ENCODE measurements around the gene PCAT7. TPM values are rescaled to one million over a fixed set of nuclear protein-coding genes. Genes with fewer than 3 reads are reported as not detected.

PCAT7 gene
- total and polyA plus RNA-seq, 2 of the 4 experiments (the other 2 are of a cell fraction) = not detected

GRCh38 chr9:94613003-94613402 is 58.1 kb downstream of the PCAT7 start:
- H3K27ac ChIP-seq (ENCODE audit: insufficient read depth, low read length) = no peak overlapping the region

More at GRCh38 chr9:94613003-94613402, 58.1 kb downstream of the PCAT7 start:
- Histone ChIP-seq H3K4me1 (ENCODE audit: control insufficient read depth, insufficient read depth, low read length) (no peaks in the 10 kb centered on the region), H3K27me3 (ENCODE audit: control insufficient read depth, insufficient read depth, low read length) (peaks cover 25% of the 10 kb centered on the region), H3K4ac (ENCODE audit: low read depth, low read length) (no peak overlapping the region), H3K18ac (ENCODE audit: low read depth, low read length) (no peak overlapping the region), H3K14ac (replicated peaks; ENCODE audit: low read depth, low read length) (no peak overlapping the region), H2AK9ac (replicated peaks; ENCODE audit: low read depth, low read length, poor library complexity) (no peak overlapping the region), H3K56ac (ENCODE audit: extremely low read depth, insufficient read depth, low read length) (no peak overlapping the region), H3K9me3 (ENCODE audit: control insufficient read depth, insufficient read depth, low read length) (no peaks in the 10 kb centered on the region), H4K91ac (ENCODE audit: insufficient read depth, low read depth, low read length) (no peak overlapping the region), H4K20me1 (ENCODE audit: insufficient read depth, low read length) (no peaks in the 10 kb centered on the region), H3K9ac (ENCODE audit: low read depth, low read length) (no peak overlapping the region), H4K5ac (ENCODE audit: low read depth, low read length) (no peak overlapping the region), H2AFZ (replicated peaks; ENCODE audit: low read length, poor library complexity) (no peak overlapping the region), H2BK5ac (ENCODE audit: low read depth, low read length, poor library complexity, severe bottlenecking) (no peak overlapping the region), H3K79me1 (ENCODE audit: low read depth in 1 of 2, low read length in 2 of 2) (no peaks in the 10 kb centered on the region), H3K4me3 (ENCODE audit: insufficient read depth, low read depth, low read length) (no peak overlapping the region), H3K4me2 (ENCODE audit: low read depth, low read length) (no peak overlapping the region), H3K23ac (ENCODE audit: low read depth, low read length) (no peak overlapping the region), H2AK5ac (ENCODE audit: low read depth, low read length) (no peak overlapping the region), H2BK15ac (ENCODE audit: low read depth, low read length) (no peak overlapping the region), H2BK120ac (ENCODE audit: low read depth, low read length) (no peak overlapping the region), H4K8ac (ENCODE audit: low read depth in 2 of 2, low read length in 2 of 2) (no peak overlapping the region), H3K36me3 (ENCODE audit: control insufficient read depth, insufficient read depth, low read length) (no peaks in the 10 kb centered on the region), H3K9me1 (ENCODE audit: insufficient read depth, low read length) (no peaks in the 10 kb centered on the region), H2BK20ac (ENCODE audit: low read depth, low read length) (no peak overlapping the region)
- intact Hi-C loops (cut with micrococcal nuclease) = no loop called here
- POLR2A ChIA-PET (ENCODE audit: unreplicated experiment) = no interaction called here
- CTCF ChIA-PET = no interaction called here
- no peak for TF ChIP-seq CTCF (conservative IDR thresholded peaks at IDR 0.05; ENCODE audit: low read depth, low read length)
- TF ChIP-seq ELK1 (IDR thresholded peaks at IDR 0.05; ENCODE audit: borderline replicate concordance, low read depth, low read length) = no peak
- no peak for TF ChIP-seq MXI1 (IDR thresholded peaks at IDR 0.05; ENCODE audit: borderline replicate concordance, low read depth, low read length)
- no peak for TF ChIP-seq SMC3 (IDR thresholded peaks at IDR 0.05; ENCODE audit: low read depth, low read length)
- no peak for TF ChIP-seq CHD1 (IDR thresholded peaks at IDR 0.05; ENCODE audit: low read depth, low read length)
- TF ChIP-seq MAFK (IDR thresholded peaks at IDR 0.05; ENCODE audit: low read depth, low read length) = no peak
- TF ChIP-seq USF2 (IDR thresholded peaks at IDR 0.05; ENCODE audit: low read depth, low read length) = no peak
- TF ChIP-seq FOS (IDR thresholded peaks at IDR 0.05; ENCODE audit: low read depth, low read length) = no peak
- TF ChIP-seq NFE2L2 (IDR thresholded peaks at IDR 0.05; ENCODE audit: low read depth, low read length) = no peak
- no peak for TF ChIP-seq BHLHE40 (IDR thresholded peaks at IDR 0.05; ENCODE audit: low read depth, low read length)
- TF ChIP-seq RFX5 (IDR thresholded peaks at IDR 0.05; ENCODE audit: low read depth, low read length) = no peak
- no peak for TF ChIP-seq MAZ (IDR thresholded peaks at IDR 0.05; ENCODE audit: borderline replicate concordance, low read depth, low read length)
- TF ChIP-seq RCOR1 (IDR thresholded peaks at IDR 0.05; ENCODE audit: insufficient replicate concordance, low read length) = no peak
- TF ChIP-seq POLR2A (IDR thresholded peaks at IDR 0.05; ENCODE audit: low read depth, low read length) = no peak
- no peak for TF ChIP-seq RAD21 (IDR thresholded peaks at IDR 0.05; ENCODE audit: low read length)
- TF ChIP-seq CEBPB (IDR thresholded peaks at IDR 0.05; ENCODE audit: low read depth, low read length) = no peak
- ATAC-seq (ENCODE audit: low read depth) (no peak), DNase-seq (no peak)
- no CpG with 5 or more reads among the region's 3 CpGs for WGBS, 2 experiments (ENCODE audit: extremely low coverage in 2 of 2, insufficient read length in 1 of 2)
- dilution Hi-C loops (cut with HindIII; ENCODE audit: low sequenced_read_pairs, unreplicated experiment) = no loop called here
- in situ Hi-C loops (cut with MboI; ENCODE audit: low sequenced_read_pairs) = no loop called here
- BruUV-seq (replicated peaks) = no TSS peak

All from IMR-90 (cell line).